WTC11 (cell line): Measurements from ENCODE around the gene ACO1. TPM values are rescaled to one million over a fixed set of nuclear protein-coding genes. Genes with fewer than 3 reads are reported as not detected.
A peak's percentile ranks its signal among the peaks of the same experiment; 100 is the strongest.

Experiments
- ATAC-seq: fragments of 200-7000 bp; cut with Tn5 transposase; 2 replicates; pipeline ENCODE4 v1.10.0; 2021; ENCODE audit warnings: mild to moderate bottlenecking, moderate library complexity
- CTCF ChIA-PET: fragments of 300-600 bp; sonication (Branson Sonifier 250); formaldehyde crosslinking; loops from one replicate; lab custom pipeline; 2021; ENCODE audit warnings: antibody characterized with exemption; lab: Charles Lee
- POLR2A ChIA-PET: fragments of 350-600 bp; sonication (Branson Sonifier 250); formaldehyde crosslinking; loops from one replicate; lab custom pipeline; 2021; ENCODE audit warnings: antibody characterized with exemption; lab: Charles Lee
- DNase-seq: peaks from one replicate; pipeline ENCODE4 v3.0.0; 2021; ENCODE audit warnings: low spot score
- H3K27ac Mint-ChIP-seq: 2 replicates; pipeline ENCODE4 v1.8.0; 2021; ENCODE audit warnings: mixed read lengths
- H3K27me3 Mint-ChIP-seq: 2 replicates; pipeline ENCODE4 v1.8.0; 2021; ENCODE audit warnings: low read depth, mild to moderate bottlenecking, moderate library complexity, mixed read lengths
- H3K36me3 Mint-ChIP-seq: 2 replicates; pipeline ENCODE4 v1.8.0; 2021; ENCODE audit warnings: mixed read lengths
- H3K4me1 Mint-ChIP-seq: 2 replicates; pipeline ENCODE4 v1.8.0; 2022; ENCODE audit warnings: mixed read lengths
- H3K4me3 Mint-ChIP-seq: 2 replicates; pipeline ENCODE4 v1.8.0; 2021; ENCODE audit warnings: mild to moderate bottlenecking, moderate library complexity, mixed read lengths
- H3K9me3 Mint-ChIP-seq: 2 replicates; pipeline ENCODE4 v1.8.0; 2021; ENCODE audit warnings: mixed read lengths
- AFF4 ChIP-seq: sonication (generic); formaldehyde crosslinking; IDR thresholded peaks from 2 replicates; pipeline ENCODE4 v1.8.1; 2023; ENCODE audit warnings: mild to moderate bottlenecking, missing genetic modification reagents, borderline replicate concordance
- E2F5 ChIP-seq: sonication (generic); formaldehyde crosslinking; IDR thresholded peaks from 2 replicates; pipeline ENCODE4 v1.8.1; 2022; ENCODE audit warnings: mild to moderate bottlenecking, moderate library complexity, missing genetic modification reagents
- ELF4 ChIP-seq: sonication (generic); formaldehyde crosslinking; IDR thresholded peaks from 2 replicates; pipeline ENCODE4 v1.8.1; 2022; ENCODE audit warnings: low read depth, mild to moderate bottlenecking, moderate library complexity, missing genetic modification reagents
- ETV6 ChIP-seq: sonication (generic); formaldehyde crosslinking; IDR thresholded peaks from 2 replicates; pipeline ENCODE4 v1.8.1; 2022; ENCODE audit warnings: mild to moderate bottlenecking, missing genetic modification reagents
- MYBL2 ChIP-seq: sonication (generic); formaldehyde crosslinking; IDR thresholded peaks from 2 replicates; pipeline ENCODE4 v1.8.1; 2023; ENCODE audit warnings: mild to moderate bottlenecking, moderate library complexity, missing genetic modification reagents
- NR3C1 ChIP-seq: sonication (generic); formaldehyde crosslinking; conservative IDR thresholded peaks from 2 replicates; pipeline ENCODE4 v1.8.1; 2023; ENCODE audit warnings: low read depth, mild to moderate bottlenecking, missing genetic modification reagents
- RELA ChIP-seq: sonication (generic); formaldehyde crosslinking; IDR thresholded peaks from 2 replicates; pipeline ENCODE4 v1.8.1; 2022; ENCODE audit warnings: missing genetic modification reagents, mild to moderate bottlenecking, borderline replicate concordance
- STAT6 ChIP-seq: sonication (generic); formaldehyde crosslinking; conservative IDR thresholded peaks from 2 replicates; pipeline ENCODE4 v1.8.1; 2023; ENCODE audit warnings: mild to moderate bottlenecking, low read depth, missing genetic modification reagents, moderate library complexity
- ZNF138 ChIP-seq: sonication (generic); formaldehyde crosslinking; conservative IDR thresholded peaks from 2 replicates; pipeline ENCODE4 v1.8.1; 2022; ENCODE audit warnings: mild to moderate bottlenecking, moderate library complexity, missing genetic modification reagents
- ZNF263 ChIP-seq: sonication (generic); formaldehyde crosslinking; IDR thresholded peaks from 2 replicates; pipeline ENCODE4 v1.8.1; 2022; ENCODE audit warnings: low read depth, mild to moderate bottlenecking, moderate library complexity, missing genetic modification reagents
- ZNF281 ChIP-seq: sonication (generic); formaldehyde crosslinking; IDR thresholded peaks from 2 replicates; pipeline ENCODE4 v1.8.0; 2023; ENCODE audit warnings: mild to moderate bottlenecking, missing genetic modification reagents
- ZNF425 ChIP-seq: fragments of 250-450 bp; sonication (Bioruptor Pico); conservative IDR thresholded peaks from 2 replicates; pipeline ENCODE4 v1.9.0; 2021; ENCODE audit warnings: mild to moderate bottlenecking
- total RNA-seq: library from RNA; stranded (reverse); gene quantifications from 3 replicates; pipeline ENCODE4 v1.2.3, GENCODE V29; 2021
- TF ChIP-seq, protein P1 (sequence below): sonication (generic); formaldehyde crosslinking; IDR thresholded peaks from 2 replicates; pipeline ENCODE4 v1.8.1; 2023; ENCODE audit warnings: mild to moderate bottlenecking, missing genetic modification reagents, moderate library complexity
- TF ChIP-seq, protein P2 (sequence below): sonication (generic); formaldehyde crosslinking; IDR thresholded peaks from 2 replicates; pipeline ENCODE4 v1.8.1; 2023; ENCODE audit warnings: mild to moderate bottlenecking, moderate library complexity, missing genetic modification reagents

The ACO1 gene
- total RNA-seq, 1 experiment from 2014 or later: 40.2 TPM

GRCh38 chr9:32384364-32385151, at the start of gene ACO1 (continued):
- TF ChIP-seq E2F5: peak; percentile 90
- TF ChIP-seq ZNF263 (CRISPR knock-in tag): no peak
- TF ChIP-seq, protein P1, sequence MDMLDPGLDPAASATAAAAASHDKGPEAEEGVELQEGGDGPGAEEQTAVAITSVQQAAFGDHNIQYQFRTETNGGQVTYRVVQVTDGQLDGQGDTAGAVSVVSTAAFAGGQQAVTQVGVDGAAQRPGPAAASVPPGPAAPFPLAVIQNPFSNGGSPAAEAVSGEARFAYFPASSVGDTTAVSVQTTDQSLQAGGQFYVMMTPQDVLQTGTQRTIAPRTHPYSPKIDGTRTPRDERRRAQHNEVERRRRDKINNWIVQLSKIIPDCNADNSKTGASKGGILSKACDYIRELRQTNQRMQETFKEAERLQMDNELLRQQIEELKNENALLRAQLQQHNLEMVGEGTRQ (CRISPR knock-in tag): peak; percentile 25; the same call in 1 of the 2 replicates
- no peak for TF ChIP-seq ELF4 (CRISPR knock-in tag)
- TF ChIP-seq, all 79 proteins: peak for 14

- H3K4me3 Mint-ChIP-seq: no peak overlapping the region
- ATAC-seq (no peak), DNase-seq (no peak)
- ChIA-PET POLR2A (no interaction called here), CTCF (interaction anchor here (1.6 kb wide), 2 partner anchors 10 to 71 kb away, joined by 3 to 6 read pairs; no protein-coding TSS in a partner anchor)
- no peaks in the 10 kb centered on the region for H3K27me3 Mint-ChIP-seq
- peaks cover 13% of the 10 kb centered on the region for H3K9me3 Mint-ChIP-seq
- peaks cover 6% of the 10 kb centered on the region; the same call in 1 of the 2 replicates for H3K36me3 Mint-ChIP-seq
- no peak for TF ChIP-seq ZNF138 (CRISPR knock-in tag)
- no peak for TF ChIP-seq ZNF425 (CRISPR knock-in tag)
- no peak for TF ChIP-seq MYBL2 (CRISPR knock-in tag)
- TF ChIP-seq ZNF281 (CRISPR knock-in tag): no peak
- TF ChIP-seq, protein P2, sequence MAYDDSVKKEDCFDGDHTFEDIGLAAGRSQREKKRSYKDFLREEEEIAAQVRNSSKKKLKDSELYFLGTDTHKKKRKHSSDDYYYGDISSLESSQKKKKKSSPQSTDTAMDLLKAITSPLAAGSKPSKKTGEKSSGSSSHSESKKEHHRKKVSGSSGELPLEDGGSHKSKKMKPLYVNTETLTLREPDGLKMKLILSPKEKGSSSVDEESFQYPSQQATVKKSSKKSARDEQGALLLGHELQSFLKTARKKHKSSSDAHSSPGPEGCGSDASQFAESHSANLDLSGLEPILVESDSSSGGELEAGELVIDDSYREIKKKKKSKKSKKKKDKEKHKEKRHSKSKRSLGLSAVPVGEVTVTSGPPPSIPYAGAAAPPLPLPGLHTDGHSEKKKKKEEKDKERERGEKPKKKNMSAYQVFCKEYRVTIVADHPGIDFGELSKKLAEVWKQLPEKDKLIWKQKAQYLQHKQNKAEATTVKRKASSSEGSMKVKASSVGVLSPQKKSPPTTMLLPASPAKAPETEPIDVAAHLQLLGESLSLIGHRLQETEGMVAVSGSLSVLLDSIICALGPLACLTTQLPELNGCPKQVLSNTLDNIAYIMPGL (CRISPR knock-in tag): no peak
- no peak for TF ChIP-seq STAT6
- TF ChIP-seq AFF4 (CRISPR knock-in tag): no peak
- no peak for TF ChIP-seq RELA
- no peak for TF ChIP-seq NR3C1 (CRISPR knock-in tag)
- no peak for TF ChIP-seq ETV6
- peaks cover 24% of the 10 kb centered on the region for H3K4me1 Mint-ChIP-seq
- no peak overlapping the region for H3K27ac Mint-ChIP-seq
Observed at GRCh38 chr9:32334916-32335895, 49.2 kb upstream of the ACO1 start.
